Measurements from ENCODE around the gene KRTAP2-1. TPM values are rescaled to one million over a fixed set of nuclear protein-coding genes. Genes with fewer than 3 reads are reported as not detected.

Gene KRTAP2-1
- total RNA-seq, 4 donors from 2014 or later, result not detected

- Histone ChIP-seq H3K9me3 (peaks cover 0 to 4% (median 0%) of the 10 kb centered on the region in 3 donors), H3K27ac (no peak overlapping the region), H3K27me3 (peaks cover 4% of the 10 kb centered on the region), H3K4me1 (no peaks in the 10 kb centered on the region), H3K4me3 (no peak overlapping the region), H3K36me3 (no peaks in the 10 kb centered on the region)
- ATAC-seq, result no peak
- TF ChIP-seq EP300 (IDR thresholded peaks at IDR 0.05) (no peak), POLR2AphosphoS5 (IDR thresholded peaks at IDR 0.05) (no peak), POLR2A (IDR thresholded peaks at IDR 0.05) (no peak)
- TF ChIP-seq, protein P1, sequence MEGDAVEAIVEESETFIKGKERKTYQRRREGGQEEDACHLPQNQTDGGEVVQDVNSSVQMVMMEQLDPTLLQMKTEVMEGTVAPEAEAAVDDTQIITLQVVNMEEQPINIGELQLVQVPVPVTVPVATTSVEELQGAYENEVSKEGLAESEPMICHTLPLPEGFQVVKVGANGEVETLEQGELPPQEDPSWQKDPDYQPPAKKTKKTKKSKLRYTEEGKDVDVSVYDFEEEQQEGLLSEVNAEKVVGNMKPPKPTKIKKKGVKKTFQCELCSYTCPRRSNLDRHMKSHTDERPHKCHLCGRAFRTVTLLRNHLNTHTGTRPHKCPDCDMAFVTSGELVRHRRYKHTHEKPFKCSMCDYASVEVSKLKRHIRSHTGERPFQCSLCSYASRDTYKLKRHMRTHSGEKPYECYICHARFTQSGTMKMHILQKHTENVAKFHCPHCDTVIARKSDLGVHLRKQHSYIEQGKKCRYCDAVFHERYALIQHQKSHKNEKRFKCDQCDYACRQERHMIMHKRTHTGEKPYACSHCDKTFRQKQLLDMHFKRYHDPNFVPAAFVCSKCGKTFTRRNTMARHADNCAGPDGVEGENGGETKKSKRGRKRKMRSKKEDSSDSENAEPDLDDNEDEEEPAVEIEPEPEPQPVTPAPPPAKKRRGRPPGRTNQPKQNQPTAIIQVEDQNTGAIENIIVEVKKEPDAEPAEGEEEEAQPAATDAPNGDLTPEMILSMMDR (IDR thresholded peaks at IDR 0.05), result no peak
- WGBS, 2 donors (ENCODE audit: low coverage in 1 of 2), result 71 to 93% methylated on average over 1 to 2 of the region's 3 CpGs
Measured at GRCh38 chr17:41019415-41019814, 27.7 kb downstream of the KRTAP2-1 start.

DNA sequence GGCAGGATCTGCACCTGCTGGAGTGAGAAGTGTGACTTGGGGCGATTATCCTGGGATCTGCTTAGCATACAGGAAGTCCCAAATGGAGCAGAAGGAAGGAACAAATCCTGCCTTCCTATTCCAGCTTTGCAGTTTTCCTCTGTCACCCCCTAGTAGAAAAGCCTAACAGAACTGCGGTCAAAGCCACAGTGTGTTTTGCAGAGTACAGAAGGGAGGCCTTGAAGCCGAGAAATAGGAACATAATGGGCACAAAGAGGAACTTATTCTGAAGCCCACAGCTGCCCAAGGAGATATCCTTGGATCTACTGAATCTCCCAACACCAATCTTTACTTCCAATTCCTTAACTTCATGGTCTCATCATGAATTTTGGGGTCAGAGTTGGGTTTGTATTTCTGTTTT, 28.6 kb downstream of the KRTAP2-1 start:
- ATAC-seq, result no peak
- Histone ChIP-seq H3K4me3 (no peak overlapping the region), H3K9me3 (peaks cover 0 to 4% (median 0%) of the 10 kb centered on the region in 3 donors), H3K4me1 (no peaks in the 10 kb centered on the region), H3K27ac (no peak overlapping the region), H3K27me3 (peaks cover 4% of the 10 kb centered on the region), H3K36me3 (no peaks in the 10 kb centered on the region)
- 61 to 78% methylated on average over 2 to 3 of the region's 3 CpGs for WGBS, 2 donors (ENCODE audit: low coverage in 1 of 2)
- TF ChIP-seq EP300 (IDR thresholded peaks at IDR 0.05), result no peak
- TF ChIP-seq POLR2AphosphoS5 (IDR thresholded peaks at IDR 0.05), result no peak
- TF ChIP-seq, protein P1 (IDR thresholded peaks at IDR 0.05), result no peak
- TF ChIP-seq POLR2A (IDR thresholded peaks at IDR 0.05), result no peak

- WGBS, 2 donors (ENCODE audit: low coverage in 1 of 2), result 71 to 87% methylated on average over 5 to 10 of the region's 13 CpGs
- Histone ChIP-seq H3K4me3 (no peak overlapping the region), H3K27ac (no peak overlapping the region), H3K27me3 (peaks cover 4% of the 10 kb centered on the region), H3K36me3 (no peaks in the 10 kb centered on the region), H3K4me1 (no peaks in the 10 kb centered on the region), H3K9me3 (peaks cover 0 to 4% (median 0%) of the 10 kb centered on the region in 3 donors)
- ATAC-seq, result no peak
- TF ChIP-seq POLR2AphosphoS5 (IDR thresholded peaks at IDR 0.05) (no peak), EP300 (IDR thresholded peaks at IDR 0.05) (no peak), POLR2A (IDR thresholded peaks at IDR 0.05) (no peak)
- TF ChIP-seq, protein P1 (IDR thresholded peaks at IDR 0.05), result no peak
Measured at GRCh38 chr17:41016578-41017215, 30.4 kb downstream of the KRTAP2-1 start.

GRCh38 chr17:41015454-41015853, 31.7 kb downstream of the KRTAP2-1 start:
- WGBS, 2 donors (ENCODE audit: low coverage in 1 of 2), result 63 to 73% methylated on average over 6 to 7 of the region's 7 CpGs
- Histone ChIP-seq H3K27me3 (peaks cover 4% of the 10 kb centered on the region), H3K27ac (no peak overlapping the region), H3K4me1 (no peaks in the 10 kb centered on the region), H3K9me3 (no peaks in the 10 kb centered on the region), H3K36me3 (no peaks in the 10 kb centered on the region), H3K4me3 (no peak overlapping the region)
- TF ChIP-seq, protein P1 (IDR thresholded peaks at IDR 0.05), result no peak
- TF ChIP-seq POLR2A (IDR thresholded peaks at IDR 0.05) (no peak), POLR2AphosphoS5 (IDR thresholded peaks at IDR 0.05) (no peak), EP300 (IDR thresholded peaks at IDR 0.05) (no peak)
- no peak for ATAC-seq

DNA sequence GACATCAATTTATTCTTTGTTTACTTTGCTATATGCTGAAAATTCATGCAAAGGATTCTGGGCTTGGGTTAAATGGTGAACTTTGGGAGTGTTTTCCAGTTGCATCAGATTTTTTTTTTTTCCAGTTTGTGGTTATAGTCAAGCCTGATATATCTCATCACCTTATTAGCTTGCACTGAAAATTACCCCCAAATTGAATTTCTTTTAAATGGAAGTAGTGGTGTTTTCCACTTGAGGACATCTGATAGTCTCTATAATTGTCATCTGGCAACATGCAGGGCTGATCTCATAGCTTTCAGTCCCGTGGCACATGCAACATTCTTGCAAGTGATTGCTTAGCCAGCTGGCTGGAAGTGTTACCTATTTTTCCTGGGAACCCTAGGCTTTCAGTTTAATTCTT, 33.5 kb downstream of the KRTAP2-1 start:
- ATAC-seq, result no peak
- WGBS, 2 donors (ENCODE audit: low coverage in 1 of 2), result 11% methylated on average over 1 of the region's 1 CpG; no CpG with 5 or more reads in 1 of the 2 donors

More for the DNA sequence above, 33.5 kb downstream of the KRTAP2-1 start:
- H3K27me3 ChIP-seq, result peaks cover 4% of the 10 kb centered on the region
- H3K4me3 ChIP-seq, result no peak overlapping the region
- no peaks in the 10 kb centered on the region for H3K9me3 ChIP-seq
- no peak for TF ChIP-seq POLR2A (IDR thresholded peaks at IDR 0.05)
- TF ChIP-seq, protein P1 (IDR thresholded peaks at IDR 0.05), result no peak
- TF ChIP-seq POLR2AphosphoS5 (IDR thresholded peaks at IDR 0.05), result no peak
- TF ChIP-seq EP300 (IDR thresholded peaks at IDR 0.05), result no peak
- H3K27ac ChIP-seq, result no peak overlapping the region
- no peaks in the 10 kb centered on the region for H3K4me1 ChIP-seq
- no peaks in the 10 kb centered on the region for H3K36me3 ChIP-seq

Measured in gastroesophageal sphincter (tissue), 4 donors.